Neural cell (in vitro differentiated cells): ENCODE measurements around the gene CDHR2.

Source experiments
- CTCF ChIP-seq: fragments of 450-650 bp; IDR thresholded peaks from 2 replicates; pipeline ENCODE4 v1.5.1; 2014; ENCODE audit warnings: antibody characterized with exemption, mild to moderate bottlenecking, moderate library complexity; ENCODE audit not compliant: poor library complexity, severe bottlenecking
- EP300 ChIP-seq: fragments of 450-650 bp; conservative IDR thresholded peaks from 2 replicates; pipeline ENCODE4 v1.6.1; 2014; ENCODE audit warnings: antibody characterized with exemption, mild to moderate bottlenecking, moderate library complexity; ENCODE audit not compliant: poor library complexity, severe bottlenecking
- EZH2 ChIP-seq: fragments of 200-600, 300-800 bp; shearing (Covaris generic), sonication (generic); IDR thresholded peaks from 2 replicates; pipeline ENCODE4 v1.6.1; 2014; ENCODE audit warnings: antibody characterized with exemption, low read length, borderline replicate concordance, mild to moderate bottlenecking; ENCODE audit not compliant: insufficient read depth, poor library complexity, severe bottlenecking
- MXI1 ChIP-seq: fragments of 450-650 bp; conservative IDR thresholded peaks from 2 replicates; pipeline ENCODE4 v1.6.1; 2014; ENCODE audit warnings: antibody characterized with exemption, mild to moderate bottlenecking; ENCODE audit not compliant: poor library complexity, severe bottlenecking
- POLR2AphosphoS5 ChIP-seq: IDR thresholded peaks from 2 replicates; pipeline ENCODE4 v1.6.1; 2012
- RAD21 ChIP-seq: fragments of 450-650 bp; conservative IDR thresholded peaks from 2 replicates; pipeline ENCODE4 v1.6.1; 2014; ENCODE audit warnings: antibody characterized with exemption, mild to moderate bottlenecking, moderate library complexity
- TAF1 ChIP-seq: IDR thresholded peaks from 2 replicates; pipeline ENCODE4 v1.6.1; 2012; ENCODE audit warnings: low read depth

GRCh38 chr5:176583076-176583475 is 33.9 kb downstream of the CDHR2 start:
- TF ChIP-seq EZH2 (no peak), CTCF (no peak), POLR2AphosphoS5 (no peak), TAF1 (no peak), MXI1 (no peak), RAD21 (no peak), EP300 (no peak)
